Thymus (tissue), 11 donors: ENCODE results near the gene FBN2. TPM values are rescaled to one million over a fixed set of nuclear protein-coding genes. Genes with fewer than 3 reads are reported as not detected.

Source experiments
- DNase-seq, 9 donors: peaks; one replicate each; pipeline ENCODE4 v3.0.0-alpha.2; 2013; ENCODE audit warnings: low spot score in 9 of 9, low read depth in 6 of 9, missing footprints in 1 of 9
- H3K27ac ChIP-seq, 2 donors: one replicate each; pipeline ENCODE4 v1.5.1; 2013; ENCODE audit warnings: control low read depth in 1 of 2, low read depth in 1 of 2, low read length in 1 of 2, mild to moderate bottlenecking in 1 of 2, moderate library complexity in 1 of 2
- H3K27me3 ChIP-seq, 2 donors: one replicate each; pipeline ENCODE4 v1.5.1; 2013; ENCODE audit warnings: low read length in 1 of 2; ENCODE audit not compliant: control insufficient read depth in 2 of 2, insufficient read depth in 1 of 2
- H3K36me3 ChIP-seq, 2 donors: one replicate each; pipeline ENCODE4 v1.5.1; 2013; ENCODE audit warnings: low read length in 1 of 2, mild to moderate bottlenecking in 1 of 2, moderate library complexity in 1 of 2; ENCODE audit not compliant: control insufficient read depth in 2 of 2, insufficient read depth in 2 of 2
- H3K4me1 ChIP-seq, 2 donors: one replicate each; pipeline ENCODE4 v1.5.1; 2013; ENCODE audit warnings: low read length in 2 of 2; ENCODE audit not compliant: control insufficient read depth in 2 of 2, insufficient read depth in 2 of 2
- H3K4me3 ChIP-seq, 2 donors: one replicate each; pipeline ENCODE4 v1.5.1; 2013; ENCODE audit warnings: low read length in 2 of 2, control low read depth in 1 of 2, mild to moderate bottlenecking in 1 of 2
- H3K9me3 ChIP-seq, 2 donors: one replicate each; pipeline ENCODE4 v1.5.1; 2013; ENCODE audit warnings: low read length in 1 of 2, mild to moderate bottlenecking in 1 of 2; ENCODE audit not compliant: control insufficient read depth in 2 of 2, insufficient read depth in 1 of 2
- WGBS: extraction: QIAGEN DNeasy Blood & Tissue Kit; methylation state at CpG from one replicate; pipeline ENCODE4 v1.1.7; 2013; 5-methylcytosine and 5-hydroxymethylcytosine counted together
- polyA plus RNA-seq: library from polyadenylated mRNA; stranded (reverse); fragments of 200-250 nt; gene quantifications from one replicate; pipeline ENCODE4 v1.2.3, GENCODE V29; 2013
- total RNA-seq: library from RNA; stranded (reverse); fragments of 120-200 nt; gene quantifications from one replicate; pipeline ENCODE4 v1.2.4, GENCODE V29; 2013
- donor health status: healthy.

FBN2 gene
- total and polyA plus RNA-seq, 2 donors, result 0.23 to 5.5 TPM

DNA sequence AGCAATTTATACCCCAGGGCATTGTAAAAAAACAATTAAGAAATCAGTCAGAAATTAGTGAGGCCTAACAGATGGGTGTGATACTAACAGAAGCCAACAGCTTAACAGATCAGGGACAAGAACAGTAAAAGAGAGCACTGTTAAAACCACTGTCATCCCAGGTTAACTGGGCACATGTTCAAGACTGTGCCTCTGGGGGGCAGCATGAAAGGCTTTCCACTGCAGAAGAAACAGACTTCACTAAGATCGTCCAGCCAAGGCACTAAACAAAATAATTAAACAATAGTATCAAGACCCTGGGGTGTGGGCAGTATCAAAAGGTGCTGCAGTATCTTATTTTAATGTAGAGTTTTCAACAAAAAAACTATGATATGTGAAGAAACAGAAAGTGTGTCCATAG is 43.5 kb downstream of the FBN2 start:
- H3K36me3 ChIP-seq, result no peaks in the 10 kb centered on the region
- no peak overlapping the region for H3K27ac ChIP-seq
- no peaks in the 10 kb centered on the region for H3K27me3 ChIP-seq
- no peaks in the 10 kb centered on the region for H3K9me3 ChIP-seq
- H3K4me1 ChIP-seq, result no peaks in the 10 kb centered on the region
- no peak overlapping the region for H3K4me3 ChIP-seq
- 88% methylated on average over 1 of the region's 1 CpG for WGBS
- no peak for DNase-seq

DNA sequence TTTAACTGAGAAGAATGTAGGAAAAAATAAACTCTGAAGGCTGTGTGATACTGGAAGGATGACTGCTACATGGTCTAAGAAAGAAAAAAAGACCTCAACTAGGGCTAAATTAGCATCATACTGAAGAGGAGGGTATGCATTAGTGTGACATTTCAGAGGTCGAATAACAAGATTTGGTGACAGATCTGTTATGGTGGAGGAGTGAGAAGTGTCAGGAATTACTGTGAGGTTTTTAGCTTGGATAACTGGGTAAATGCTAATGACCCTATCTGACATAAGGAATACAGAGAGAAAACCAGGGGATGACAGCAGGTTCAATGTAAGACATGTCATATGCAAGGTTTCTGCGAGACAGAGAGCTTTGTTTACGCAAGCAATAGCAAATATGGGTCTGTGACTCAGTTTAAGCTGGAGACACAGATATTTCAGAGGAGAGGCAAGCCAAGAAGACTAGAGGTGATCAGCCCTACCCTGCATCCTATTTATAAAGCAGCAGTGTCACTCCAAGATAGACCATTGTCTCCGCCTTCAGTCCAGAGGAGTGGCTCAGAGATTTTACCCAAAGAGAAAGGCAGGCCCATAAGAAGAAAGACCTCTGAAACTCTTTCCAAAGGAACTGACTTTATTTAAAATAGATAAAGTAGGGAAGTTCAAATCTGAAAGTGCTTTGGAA is 44.3 kb downstream of the FBN2 start:
- H3K27ac ChIP-seq, result no peak overlapping the region
- DNase-seq, result no peak
- 98% methylated on average over 4 of the region's 4 CpGs for WGBS

GRCh38 chr5:128491291-128491690 is 46.8 kb downstream of the FBN2 start:
- Histone ChIP-seq H3K36me3 (no peaks in the 10 kb centered on the region), H3K27me3 (no peaks in the 10 kb centered on the region), H3K27ac (no peak overlapping the region), H3K4me1 (no peaks in the 10 kb centered on the region), H3K9me3 (no peaks in the 10 kb centered on the region), H3K4me3 (no peak overlapping the region)
- peak in 2 of 9 donors; percentile 7 to 22 for DNase-seq
- WGBS, result 41% methylated on average over 3 of the region's 3 CpGs

More for the DNA sequence above, 44.3 kb downstream of the FBN2 start:
- Histone ChIP-seq H3K4me1 (no peaks in the 10 kb centered on the region), H3K36me3 (no peaks in the 10 kb centered on the region), H3K4me3 (no peak overlapping the region), H3K9me3 (no peaks in the 10 kb centered on the region), H3K27me3 (no peaks in the 10 kb centered on the region)

DNA sequence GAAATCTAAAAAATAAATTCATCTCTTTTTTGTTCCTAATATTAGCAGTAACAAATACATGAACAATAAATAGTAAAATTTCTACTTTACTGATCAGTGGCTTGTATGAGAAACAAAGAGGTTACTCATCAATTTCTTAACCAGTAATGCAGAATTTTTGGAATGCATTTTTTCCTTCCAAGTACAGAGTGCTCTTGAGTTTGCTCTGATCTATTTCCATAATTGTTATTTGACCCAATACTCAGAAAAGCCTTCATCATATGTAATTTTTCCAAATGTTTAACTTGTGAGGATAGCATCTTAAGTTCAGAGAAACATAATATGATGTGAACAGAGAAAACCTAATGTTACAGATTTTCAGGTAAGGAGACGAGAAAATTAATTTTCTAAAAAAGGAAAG is 47.3 kb downstream of the FBN2 start:
- 86% methylated on average over 1 of the region's 1 CpG for WGBS
- Histone ChIP-seq H3K4me3 (no peak overlapping the region), H3K36me3 (no peaks in the 10 kb centered on the region), H3K4me1 (no peaks in the 10 kb centered on the region), H3K9me3 (no peaks in the 10 kb centered on the region), H3K27ac (no peak overlapping the region), H3K27me3 (no peaks in the 10 kb centered on the region)
- no peak for DNase-seq

DNA sequence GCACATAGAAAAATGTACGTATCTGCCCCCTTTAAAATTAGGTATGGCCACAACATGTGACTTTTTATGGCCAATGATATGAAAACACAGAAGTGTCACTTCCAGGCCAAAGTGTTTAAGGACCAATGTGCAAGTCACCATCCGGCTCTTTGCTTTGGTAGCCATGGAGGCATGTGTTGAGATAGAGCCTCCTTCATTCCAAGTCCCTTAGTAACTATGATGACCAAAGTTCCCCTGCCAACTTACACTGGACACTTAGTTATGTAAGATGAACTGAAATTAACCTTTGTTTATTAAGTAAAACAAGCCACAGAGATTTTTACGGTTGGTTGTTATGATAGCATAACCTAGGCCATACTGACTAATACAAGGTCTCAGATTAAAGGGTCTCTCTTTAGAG is 51.0 kb downstream of the FBN2 start:
- WGBS, result 79% methylated on average over 3 of the region's 3 CpGs
- H3K36me3 ChIP-seq, result no peaks in the 10 kb centered on the region
- H3K27me3 ChIP-seq, result no peaks in the 10 kb centered on the region
- H3K4me3 ChIP-seq, result no peak overlapping the region
- no peak for DNase-seq
- no peaks in the 10 kb centered on the region for H3K9me3 ChIP-seq
- H3K27ac ChIP-seq, result no peak overlapping the region
- H3K4me1 ChIP-seq, result no peaks in the 10 kb centered on the region

- no peak for DNase-seq
- H3K9me3 ChIP-seq, result no peaks in the 10 kb centered on the region
- WGBS, result 94% methylated on average over 3 of the region's 3 CpGs
- no peak overlapping the region for H3K4me3 ChIP-seq
- H3K36me3 ChIP-seq, result no peaks in the 10 kb centered on the region
- no peaks in the 10 kb centered on the region for H3K4me1 ChIP-seq
- H3K27ac ChIP-seq, result no peak overlapping the region
- H3K27me3 ChIP-seq, result no peaks in the 10 kb centered on the region
Measured at GRCh38 chr5:128483738-128484137, 54.3 kb downstream of the FBN2 start.

- H3K4me1 ChIP-seq, result no peaks in the 10 kb centered on the region
- no peak overlapping the region for H3K27ac ChIP-seq
- no peaks in the 10 kb centered on the region for H3K9me3 ChIP-seq
- 95% methylated on average over 5 of the region's 5 CpGs for WGBS
- no peaks in the 10 kb centered on the region for H3K36me3 ChIP-seq
- H3K27me3 ChIP-seq, result no peaks in the 10 kb centered on the region
- no peak for DNase-seq
- H3K4me3 ChIP-seq, result no peak overlapping the region
Measured at GRCh38 chr5:128480906-128481633, 57.0 kb downstream of the FBN2 start.

- Histone ChIP-seq H3K27ac (no peak overlapping the region), H3K27me3 (no peaks in the 10 kb centered on the region), H3K9me3 (no peaks in the 10 kb centered on the region), H3K4me3 (no peak overlapping the region), H3K4me1 (no peaks in the 10 kb centered on the region), H3K36me3 (no peaks in the 10 kb centered on the region)
- no peak for DNase-seq
- WGBS, result 88% methylated on average over 1 of the region's 1 CpG
Measured at GRCh38 chr5:128480158-128480557, 57.9 kb downstream of the FBN2 start.

- Histone ChIP-seq H3K27me3 (no peaks in the 10 kb centered on the region), H3K4me3 (no peak overlapping the region), H3K27ac (no peak overlapping the region), H3K36me3 (no peaks in the 10 kb centered on the region), H3K9me3 (no peaks in the 10 kb centered on the region), H3K4me1 (no peaks in the 10 kb centered on the region)
- DNase-seq, result no peak
- WGBS, result 92% methylated on average over 6 of the region's 6 CpGs
Measured at GRCh38 chr5:128478386-128479368, 59.4 kb downstream of the FBN2 start.
